Cardiac fibroblast (primary cell): Measurements from ENCODE around the gene SLAMF6.

Experiments
- DNase-seq, 2 donors: peaks; one replicate each; pipeline versions ENCODE4 v3.0.0 to v3.0.0-alpha.2; 2010; ENCODE audit warnings: low read depth in 2 of 2
- H3K4me3 ChIP-seq, 2 donors: replicated peaks in 1 of 2; 1 replicate in 1 of 2; 2 replicates in 1 of 2; pipeline ENCODE4 v1.5.1; 2011; ENCODE audit warnings: low read depth in 2 of 2, low read length in 2 of 2, mild to moderate bottlenecking in 2 of 2, moderate library complexity in 1 of 2
- CTCF ChIP-seq: IDR thresholded peaks from one replicate; pipeline ENCODE4 v1.5.1; 2011; ENCODE audit warnings: low read depth, mild to moderate bottlenecking, low read length, inconsistent platforms

The SLAMF6 gene

GRCh38 chr1:160459687-160460086 lies 63.4 kb downstream of the SLAMF6 start:
- H3K4me3 ChIP-seq = no peak overlapping the region
- TF ChIP-seq CTCF = no peak
- no peak for DNase-seq

GRCh38 chr1:160459056-160459455 lies 64.0 kb downstream of the SLAMF6 start:
- H3K4me3 ChIP-seq = no peak overlapping the region
- DNase-seq = no peak
- no peak for TF ChIP-seq CTCF

GRCh38 chr1:160455153-160455517 lies 67.9 kb downstream of the SLAMF6 start:
- H3K4me3 ChIP-seq = no peak overlapping the region
- no peak for DNase-seq
- TF ChIP-seq CTCF = no peak

- DNase-seq = no peak
- TF ChIP-seq CTCF = no peak
- no peak overlapping the region for H3K4me3 ChIP-seq
Measured at GRCh38 chr1:160454371-160455152, 68.5 kb downstream of the SLAMF6 start.

GRCh38 chr1:160453443-160453842 lies 69.6 kb downstream of the SLAMF6 start:
- TF ChIP-seq CTCF = no peak
- H3K4me3 ChIP-seq = no peak overlapping the region
- no peak for DNase-seq

- TF ChIP-seq CTCF = no peak
- H3K4me3 ChIP-seq = no peak overlapping the region
- no peak for DNase-seq
Measured at GRCh38 chr1:160451859-160452232, 71.2 kb downstream of the SLAMF6 start.
